ENCODE measurements around the gene SBSN.

DNA sequence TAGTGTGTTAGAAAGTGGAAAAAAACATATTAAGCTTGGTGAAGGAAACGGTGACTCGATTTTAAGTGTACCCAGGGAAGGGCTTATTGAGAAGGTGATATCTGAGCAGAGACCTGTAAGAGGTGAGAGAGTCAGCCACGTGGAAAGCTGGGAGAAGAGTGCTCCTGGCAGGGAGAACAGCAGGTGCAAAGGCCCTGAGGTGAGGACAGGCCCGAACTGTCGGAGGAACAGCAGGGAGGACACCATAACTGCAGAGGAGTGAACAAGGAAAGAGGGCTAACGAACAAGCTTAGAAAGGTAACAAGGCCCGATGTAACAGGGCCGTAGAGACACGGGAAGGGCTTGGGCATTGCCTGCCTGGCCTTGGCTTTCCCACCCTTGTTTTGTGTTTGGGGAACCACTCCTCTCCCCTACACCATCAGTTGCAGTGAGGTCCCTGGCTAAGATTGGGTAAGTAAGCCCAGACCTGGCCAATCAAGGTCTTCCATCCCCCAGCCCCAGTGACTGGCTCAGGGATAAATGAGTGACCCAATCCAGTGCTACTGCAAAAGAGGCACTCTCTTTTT is 28.0 kb upstream of the SBSN start:
- TF ChIP-seq, protein P1, sequence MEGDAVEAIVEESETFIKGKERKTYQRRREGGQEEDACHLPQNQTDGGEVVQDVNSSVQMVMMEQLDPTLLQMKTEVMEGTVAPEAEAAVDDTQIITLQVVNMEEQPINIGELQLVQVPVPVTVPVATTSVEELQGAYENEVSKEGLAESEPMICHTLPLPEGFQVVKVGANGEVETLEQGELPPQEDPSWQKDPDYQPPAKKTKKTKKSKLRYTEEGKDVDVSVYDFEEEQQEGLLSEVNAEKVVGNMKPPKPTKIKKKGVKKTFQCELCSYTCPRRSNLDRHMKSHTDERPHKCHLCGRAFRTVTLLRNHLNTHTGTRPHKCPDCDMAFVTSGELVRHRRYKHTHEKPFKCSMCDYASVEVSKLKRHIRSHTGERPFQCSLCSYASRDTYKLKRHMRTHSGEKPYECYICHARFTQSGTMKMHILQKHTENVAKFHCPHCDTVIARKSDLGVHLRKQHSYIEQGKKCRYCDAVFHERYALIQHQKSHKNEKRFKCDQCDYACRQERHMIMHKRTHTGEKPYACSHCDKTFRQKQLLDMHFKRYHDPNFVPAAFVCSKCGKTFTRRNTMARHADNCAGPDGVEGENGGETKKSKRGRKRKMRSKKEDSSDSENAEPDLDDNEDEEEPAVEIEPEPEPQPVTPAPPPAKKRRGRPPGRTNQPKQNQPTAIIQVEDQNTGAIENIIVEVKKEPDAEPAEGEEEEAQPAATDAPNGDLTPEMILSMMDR (conservative IDR thresholded peaks at IDR 0.05; ENCODE audit: low read length), result no peak; the same call in 1 of the 2 replicates
- no peak for TF ChIP-seq EZH2phosphoT487 (IDR thresholded peaks at IDR 0.05; ENCODE audit: borderline replicate concordance, low read depth, low read length)
